Liver (tissue), 3 donors: ENCODE data around the gene UNC93B1.

ENCODE experiments used
- CTCF ChIP-seq: fragments of 150-350 bp; IDR thresholded peaks from 2 replicates; pipeline ENCODE4 v1.5.1; 2017; ENCODE audit warnings: improper control_type of control experiment, low read depth, low read length; ENCODE audit not compliant: missing input control
- EGR1 ChIP-seq, 2 donors: IDR thresholded peaks; 2 replicates each; pipeline ENCODE4 v1.6.1; 2016 to 2018; ENCODE audit warnings: antibody characterized with exemption in 2 of 2, low read depth in 2 of 2
- FOXA1 ChIP-seq: IDR thresholded peaks from 2 replicates; pipeline ENCODE4 v1.6.1; 2016; ENCODE audit warnings: antibody characterized with exemption
- GABPA ChIP-seq, 2 donors: IDR thresholded peaks in 1 of 2; conservative IDR thresholded peaks in 1 of 2; 2 replicates each; pipeline ENCODE4 v1.6.1; 2016; ENCODE audit warnings: antibody characterized with exemption in 2 of 2, mild to moderate bottlenecking in 1 of 2, moderate library complexity in 1 of 2
- HNF4A ChIP-seq, 2 donors: conservative IDR thresholded peaks; 2 replicates each; pipeline ENCODE4 v1.6.1; 2016; ENCODE audit warnings: antibody characterized with exemption in 2 of 2, mild to moderate bottlenecking in 2 of 2
- JUND ChIP-seq, 2 donors: IDR thresholded peaks; 2 replicates each; pipeline ENCODE4 v1.6.1; 2016; ENCODE audit warnings: antibody characterized with exemption in 2 of 2
- MAX ChIP-seq: IDR thresholded peaks from 2 replicates; pipeline ENCODE4 v1.6.1; 2016; ENCODE audit warnings: antibody characterized with exemption
- RAD21 ChIP-seq, 2 donors: IDR thresholded peaks; 2 replicates each; pipeline ENCODE4 v1.6.1; 2016; ENCODE audit warnings: antibody characterized with exemption in 2 of 2, mild to moderate bottlenecking in 2 of 2
- REST ChIP-seq: IDR thresholded peaks from 2 replicates; pipeline ENCODE4 v1.6.1; 2016; ENCODE audit warnings: antibody characterized with exemption, mild to moderate bottlenecking
- SP1 ChIP-seq: IDR thresholded peaks from 2 replicates; pipeline ENCODE4 v1.6.1; 2018; ENCODE audit warnings: antibody characterized with exemption, mild to moderate bottlenecking
- TAF1 ChIP-seq: conservative IDR thresholded peaks from 2 replicates; pipeline ENCODE4 v1.6.1; 2016; ENCODE audit warnings: antibody characterized with exemption, mild to moderate bottlenecking
- YY1 ChIP-seq: IDR thresholded peaks from 2 replicates; pipeline ENCODE4 v1.6.1; 2016; ENCODE audit warnings: antibody characterized with exemption, mild to moderate bottlenecking
- ZBTB33 ChIP-seq: IDR thresholded peaks from 2 replicates; pipeline ENCODE4 v1.6.1; 2016; ENCODE audit warnings: antibody characterized with exemption
- donor health status: healthy.
- donor health status: healthy.

- TF ChIP-seq RAD21 (IDR thresholded peaks at IDR 0.05): no peak
- no peak for TF ChIP-seq CTCF
- TF ChIP-seq REST: no peak
- TF ChIP-seq JUND (IDR thresholded peaks at IDR 0.05): no peak
- no peak for TF ChIP-seq GABPA (IDR thresholded peaks at IDR 0.05 in 1 of 2, conservative IDR thresholded peaks at IDR 0.05 in 1 of 2)
- no peak for TF ChIP-seq SP1
- TF ChIP-seq MAX: no peak
- no peak for TF ChIP-seq EGR1 (IDR thresholded peaks at IDR 0.05; ENCODE audit: low read depth in 2 of 2)
- TF ChIP-seq TAF1: no peak
- TF ChIP-seq FOXA1: no peak
- no peak for TF ChIP-seq ZBTB33
- no peak for TF ChIP-seq HNF4A (conservative IDR thresholded peaks at IDR 0.05)
- no peak for TF ChIP-seq YY1
Measured at GRCh38 chr11:68041617-68042218, 37.8 kb upstream of the UNC93B1 start.
